NCI-H2227 (cell line): ENCODE measurements around the gene CACNA2D2.
"Not testable (repeated sequence)": the region's sequence is repeated elsewhere in the genome, so short reads cannot be mapped to it uniquely, and the experiment has no call there.

Source experiments
- DNase-seq: peaks from one replicate; lab custom pipeline; 2025; ENCODE audit not compliant: unreplicated experiment; lab: John Stamatoyannopoulos, UW

Gene CACNA2D2

DNA sequence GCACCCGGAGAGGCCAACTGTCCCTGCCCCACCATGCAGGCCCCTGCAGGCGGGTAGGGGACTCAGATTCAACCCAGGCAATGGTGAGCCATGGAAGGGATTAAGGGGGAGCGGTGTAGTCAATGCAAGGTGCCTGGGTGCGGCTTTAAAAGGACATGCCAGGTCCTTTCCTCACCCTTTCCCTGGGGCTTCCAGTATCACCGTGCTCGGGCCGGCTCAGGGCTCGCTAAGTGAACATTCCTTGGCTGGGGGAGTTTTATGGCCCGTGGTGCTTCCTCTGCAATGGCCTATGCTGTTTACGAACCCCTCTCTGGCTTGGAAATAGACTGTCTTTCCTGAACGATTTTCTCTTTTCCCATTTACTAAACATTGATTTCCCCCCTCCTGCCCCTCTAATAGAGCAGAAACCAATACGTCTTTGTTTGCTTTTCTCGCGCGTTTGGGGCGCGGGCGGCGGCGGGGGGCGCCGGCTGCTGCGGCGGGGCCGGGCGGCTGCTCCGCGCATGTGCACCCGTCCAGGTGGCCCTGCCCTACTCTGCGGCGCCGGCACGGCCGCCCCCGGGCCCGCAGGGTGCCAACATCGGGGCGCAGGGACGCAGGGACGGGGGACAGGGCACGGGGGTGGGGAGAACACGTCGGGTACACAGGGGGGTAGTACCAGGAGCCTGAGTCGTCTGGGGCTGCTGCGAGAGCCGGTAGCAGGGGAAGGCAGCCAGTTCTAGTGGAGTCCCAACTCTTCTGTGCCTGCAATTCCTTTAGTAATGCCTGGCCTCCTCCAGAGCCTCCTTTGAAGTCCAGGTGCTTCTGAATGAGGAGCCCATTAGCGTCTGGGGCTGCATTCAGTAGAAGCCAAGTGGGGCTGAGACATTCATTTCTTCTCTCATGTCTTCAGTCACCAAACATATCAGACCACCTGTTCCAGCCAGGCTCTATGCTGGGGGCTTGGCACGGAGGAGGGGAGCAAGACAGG is 26.9 kb upstream of the CACNA2D2 start:
- no peak for DNase-seq

GRCh38 chr3:50525987-50526386 is 22.6 kb upstream of the CACNA2D2 start:
- peak; percentile 43 for DNase-seq

DNA sequence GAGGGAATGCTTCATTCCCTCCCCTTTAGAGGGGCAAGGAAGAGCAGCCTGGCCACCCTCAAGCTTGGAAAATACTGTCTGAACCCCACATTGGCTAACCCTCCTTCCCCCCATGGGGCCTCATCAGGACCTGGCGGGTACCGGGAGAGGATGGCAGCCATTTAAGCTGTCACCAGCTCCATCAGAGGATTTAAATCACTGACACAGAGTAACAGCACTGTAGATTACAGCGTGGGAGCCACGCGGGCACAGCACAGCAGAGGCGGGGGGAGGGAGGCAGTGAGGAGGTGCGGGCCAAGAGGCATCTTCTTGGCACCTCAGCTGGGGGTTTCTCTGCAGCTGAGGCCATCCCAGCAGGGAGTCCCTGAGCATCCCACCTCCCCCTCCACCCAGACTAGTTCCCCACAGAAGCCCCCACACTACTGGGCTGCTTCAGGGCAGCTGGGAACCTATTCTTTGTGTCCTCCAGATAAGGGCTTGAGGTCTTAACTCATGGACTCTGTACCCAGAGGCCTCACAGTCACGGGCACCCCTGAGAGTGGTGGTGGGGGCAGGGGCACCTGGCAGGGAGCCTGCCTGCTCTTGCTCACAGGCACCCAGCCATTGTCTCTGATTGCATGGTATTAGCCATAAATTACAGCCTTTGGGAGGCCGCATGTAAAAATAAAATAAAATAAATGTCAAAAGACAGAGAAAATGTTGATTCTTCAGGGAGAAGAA is 21.9 kb upstream of the CACNA2D2 start:
- DNase-seq = peak; percentile 65

DNA sequence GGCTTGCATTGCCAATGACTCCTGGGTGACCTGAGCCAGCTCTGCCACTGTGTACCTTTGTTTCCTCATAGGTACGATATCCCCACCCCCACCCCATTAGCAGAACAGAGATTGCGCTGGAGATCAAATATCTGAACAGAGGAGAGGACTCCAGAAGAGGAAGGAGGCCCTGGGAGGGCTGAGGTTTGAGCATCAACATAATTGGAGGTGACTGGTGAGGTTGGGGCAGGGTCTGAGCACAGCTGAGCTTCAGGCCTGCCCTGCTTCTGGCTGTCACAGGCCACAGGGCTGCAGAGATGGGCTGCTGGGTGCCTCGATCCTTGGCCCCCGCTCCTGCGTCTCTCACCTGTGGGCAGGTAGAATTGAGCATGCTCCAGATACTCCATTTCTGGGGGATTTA is 21.3 kb upstream of the CACNA2D2 start:
- DNase-seq = no peak

GRCh38 chr3:50523279-50523811 is 19.9 kb upstream of the CACNA2D2 start:
- no peak for DNase-seq

GRCh38 chr3:50521572-50521971 is 18.1 kb upstream of the CACNA2D2 start:
- peak; percentile 14 for DNase-seq

DNA sequence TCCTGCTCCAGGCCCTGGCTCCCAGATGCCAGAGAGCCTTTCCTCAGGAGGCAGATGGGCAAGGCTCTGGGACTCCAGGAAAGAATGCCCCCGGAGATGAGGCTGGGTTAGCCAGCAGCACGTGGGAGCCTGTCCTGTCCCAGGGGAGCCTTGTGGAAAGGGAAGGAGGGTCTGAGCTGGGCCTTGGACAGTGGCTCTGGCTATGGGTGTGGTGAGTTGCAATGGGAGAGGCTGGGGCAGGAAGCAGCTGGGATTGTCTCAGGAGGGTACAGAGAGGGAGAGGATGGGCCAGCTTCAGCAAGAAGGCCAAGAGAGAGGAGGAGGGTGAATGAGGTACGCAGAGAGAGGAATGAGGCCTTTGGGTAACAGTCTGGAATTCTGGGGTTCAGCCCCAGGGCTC is 17.4 kb upstream of the CACNA2D2 start:
- no peak for DNase-seq

DNA sequence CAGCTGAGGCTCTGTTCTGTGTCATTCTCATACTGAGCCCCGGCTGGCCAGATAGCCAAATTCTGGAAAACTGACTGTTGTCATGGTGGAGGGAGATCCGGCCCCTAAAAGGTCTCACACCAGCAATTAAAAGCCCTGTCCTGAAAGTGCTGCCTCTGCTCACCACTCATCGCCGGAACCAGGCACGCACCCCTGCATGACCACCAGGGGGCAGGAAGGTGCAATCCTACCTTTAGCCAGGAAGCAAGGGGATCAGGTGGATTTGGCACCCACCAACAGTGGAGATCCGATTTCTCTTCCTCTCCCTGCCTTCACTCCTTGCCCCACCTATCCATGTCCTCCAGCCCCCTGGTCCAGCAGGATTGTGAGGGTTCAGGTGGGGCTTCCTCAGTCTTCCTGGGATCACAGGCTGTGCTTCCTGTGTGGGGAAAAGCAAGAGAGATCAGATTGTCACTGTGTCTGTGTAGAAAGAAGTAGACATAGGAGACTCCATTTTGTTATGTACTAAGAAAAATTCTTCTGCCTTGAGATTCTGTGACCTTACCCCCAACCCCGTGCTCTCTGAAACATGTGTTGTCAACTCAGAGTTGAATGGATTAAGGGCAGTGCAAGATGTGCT is 16.1 kb upstream of the CACNA2D2 start:
- peak; percentile 50 for DNase-seq

GRCh38 chr3:50518436-50518835 is 15.0 kb upstream of the CACNA2D2 start:
- DNase-seq = no peak

DNA sequence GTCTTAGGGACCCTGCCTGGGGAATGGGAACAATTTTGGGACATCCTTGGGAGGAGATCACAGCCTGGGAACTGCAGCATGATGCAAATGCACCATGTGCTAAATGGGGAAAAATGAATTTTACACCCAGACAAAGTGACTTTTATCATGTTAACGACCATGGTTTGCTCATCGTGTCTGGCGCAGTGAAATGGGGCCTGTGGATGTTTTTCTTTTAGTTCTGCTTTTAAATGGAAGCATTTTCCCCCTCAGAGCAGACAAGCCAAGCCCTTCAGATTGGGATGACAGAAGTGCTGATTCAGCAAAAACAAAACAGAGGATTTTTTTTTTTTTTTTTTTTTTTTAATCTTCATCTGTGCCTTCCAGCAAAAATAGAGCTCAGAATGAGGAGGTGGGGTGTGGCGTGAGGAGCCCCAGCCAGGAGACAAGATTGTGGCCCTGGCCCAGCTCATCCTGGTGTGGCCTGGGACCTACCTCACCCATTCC is 14.3 kb upstream of the CACNA2D2 start:
- DNase-seq = no peak

- peak; percentile 44 for DNase-seq
Measured at GRCh38 chr3:50516440-50516871, 13.0 kb upstream of the CACNA2D2 start.

DNA sequence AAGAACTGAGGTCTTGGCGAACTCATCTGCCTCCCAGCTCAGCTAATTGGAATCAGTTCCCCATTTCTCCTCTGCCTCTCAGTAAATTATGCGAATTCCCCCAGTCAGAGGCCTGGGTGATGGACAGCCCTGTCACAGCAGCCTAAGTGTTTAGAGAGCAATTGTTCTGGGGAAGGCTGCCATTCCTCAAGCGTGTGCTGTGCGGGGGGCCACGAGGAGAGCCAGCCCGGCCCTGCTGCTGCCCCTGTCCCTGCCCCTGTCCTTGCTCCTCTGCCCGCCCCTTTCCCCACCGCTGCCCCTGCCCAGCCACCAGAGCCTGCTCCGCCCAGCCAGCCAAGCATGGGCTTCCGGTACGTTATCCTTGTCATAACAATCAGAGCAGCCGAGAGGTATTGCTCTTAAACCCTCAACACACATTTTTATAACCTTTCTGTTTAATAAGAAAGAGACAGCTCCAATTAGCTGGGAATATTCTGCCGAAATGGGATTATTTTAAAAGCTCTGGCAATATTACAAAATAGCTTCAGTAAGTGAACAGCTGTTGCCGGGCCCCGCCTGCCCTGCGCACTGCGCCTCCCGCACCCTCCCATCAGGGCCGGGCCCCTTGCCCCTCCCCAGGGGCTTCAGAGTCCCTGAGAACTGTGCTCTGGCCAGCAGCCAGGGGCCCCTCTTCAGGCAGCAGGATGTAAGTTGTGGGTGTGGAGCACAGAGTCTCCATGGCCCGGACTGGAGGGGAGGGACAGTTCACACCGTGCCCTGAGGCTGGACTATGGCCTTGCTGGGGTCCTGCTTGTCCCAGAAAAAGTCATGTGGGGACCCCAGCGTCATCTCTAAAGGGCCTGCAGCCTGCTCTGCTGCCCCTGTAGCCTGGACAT is 12.4 kb upstream of the CACNA2D2 start:
- DNase-seq = peak; percentile 73

DNA sequence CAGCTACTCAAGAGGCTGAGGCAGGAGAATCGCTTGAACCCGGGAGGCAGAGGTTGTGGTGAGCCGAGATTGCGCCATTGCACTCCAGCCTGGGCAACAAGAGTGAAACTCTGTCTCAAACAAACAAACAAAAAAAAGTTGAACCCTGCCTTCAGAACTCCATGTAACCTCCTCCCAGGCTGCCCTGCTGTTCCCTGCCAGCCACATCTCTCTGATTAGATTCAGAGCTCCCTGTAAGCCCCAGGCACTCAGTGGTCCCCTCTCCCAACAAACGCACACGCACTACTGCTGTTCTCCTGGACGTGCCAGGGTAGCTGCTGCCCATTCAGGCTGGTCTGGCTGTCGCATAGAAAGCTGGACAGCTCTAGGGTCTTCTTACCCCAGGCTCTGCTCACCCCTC is 9.5 kb upstream of the CACNA2D2 start:
- not testable (repeated sequence) for DNase-seq

- peak; percentile 25 for DNase-seq
Measured at GRCh38 chr3:50512131-50512530, 8.7 kb upstream of the CACNA2D2 start.

- DNase-seq = no peak
Measured at GRCh38 chr3:50510325-50510724, 6.9 kb upstream of the CACNA2D2 start.

- no peak for DNase-seq
Measured at GRCh38 chr3:50509715-50510114, 6.3 kb upstream of the CACNA2D2 start.

- no peak for DNase-seq
Measured at GRCh38 chr3:50508821-50509220, 5.4 kb upstream of the CACNA2D2 start.

DNA sequence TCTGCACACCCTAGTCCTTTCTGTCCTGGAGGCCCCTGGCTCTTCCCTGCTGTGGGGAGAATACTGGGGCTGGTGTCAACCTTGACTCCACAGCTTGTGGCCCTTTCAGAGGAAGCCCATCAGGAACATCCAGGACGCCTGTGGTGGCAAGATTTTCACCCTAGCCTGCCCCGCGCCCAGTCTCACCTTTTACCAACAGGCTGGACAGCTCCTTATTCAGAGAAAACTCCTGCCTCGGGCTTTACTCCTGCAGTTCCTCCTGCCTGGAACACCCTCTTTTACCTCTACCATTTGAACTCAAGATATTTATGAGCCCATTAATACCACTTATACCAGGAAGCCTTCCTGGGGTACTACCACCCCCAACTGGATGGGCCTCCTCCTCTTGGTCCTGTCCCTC is 2.7 kb upstream of the CACNA2D2 start:
- no peak for DNase-seq

DNA sequence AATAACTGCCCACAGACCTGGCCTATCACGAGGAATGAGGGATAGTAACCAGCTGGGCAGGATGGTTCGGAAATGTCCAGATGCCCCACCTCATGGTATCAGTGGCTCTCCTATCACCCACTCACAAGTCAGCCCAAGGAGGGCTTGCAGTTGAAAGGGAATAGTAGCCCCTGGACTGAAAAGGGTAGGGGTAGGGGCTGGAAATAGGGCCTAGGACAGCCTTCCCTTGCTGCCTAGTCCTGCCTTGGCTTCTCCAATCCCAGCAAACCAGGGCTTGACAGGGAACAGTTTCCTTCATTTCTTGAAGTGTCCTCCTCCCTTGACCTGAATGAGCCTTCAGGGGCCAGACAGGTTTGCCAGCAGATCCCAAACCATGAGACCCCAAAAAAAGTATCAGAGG is 1.2 kb upstream of the CACNA2D2 start:
- no peak for DNase-seq
